GM12878 (cell line): ENCODE results near the gene GRK2. TPM values are rescaled to one million over a fixed set of nuclear protein-coding genes. Genes with fewer than 3 reads are reported as not detected.

ENCODE experiments used
- E2F8 ChIP-seq: fragments of 450-650 bp; IDR thresholded peaks from 2 replicates; pipeline ENCODE4 v1.6.1; 2018; ENCODE audit warnings: mild to moderate bottlenecking, low read depth, moderate library complexity; ENCODE audit not compliant: partially characterized antibody
- ELK1 ChIP-seq: IDR thresholded peaks from 2 replicates; pipeline ENCODE4 v1.6.1; 2012; ENCODE audit warnings: low read depth, low read length, improper control_type of control experiment
- GATAD2B ChIP-seq: fragments of 450-650 bp; conservative IDR thresholded peaks from 2 replicates; pipeline ENCODE4 v1.6.1; 2017; ENCODE audit warnings: low read depth, mild to moderate bottlenecking, moderate library complexity
- LARP7 ChIP-seq: fragments of 450-650 bp; IDR thresholded peaks from 2 replicates; pipeline ENCODE4 v1.6.1; 2017; ENCODE audit warnings: mild to moderate bottlenecking
- NFYA ChIP-seq: IDR thresholded peaks from 2 replicates; pipeline ENCODE4 v1.6.1; 2011; ENCODE audit warnings: low read depth, mild to moderate bottlenecking, low read length, improper control_type of control experiment, borderline replicate concordance
- polyA plus RNA-seq, 11 experiments: library from polyadenylated mRNA; depleted of rRNA in 4 of 11; unstranded in 6 of 11; stranded (reverse) in 5 of 11; fragments of >200 nt; fragmentation: Nextera tagmentation in 4 of 11; fragmentation: Illumina TruSeq in 1 of 11; extraction: Ambion mirVana in 4 of 11; extraction: Trizol in 1 of 11; gene quantifications; 1 replicate in 1 of 11; 2 replicates in 10 of 11; pipeline versions ENCODE4 v1.2.1 to v1.2.3, GENCODE V29; 2011 to 2016; ENCODE audit warnings: inconsistent platforms in 2 of 11, missing spikeins in 2 of 11, low read depth in 1 of 11
- total RNA-seq, 4 experiments: library from RNA; depleted of rRNA in 3 of 4; stranded (reverse); fragments of >200 nt in 3 of 4; fragmentation: Illumina TruSeq in 1 of 4; extraction: Trizol in 1 of 4; gene quantifications; 2 replicates each; pipeline versions ENCODE4 v1.2.1 to v1.2.3, GENCODE V29; 2013 to 2021
- TF ChIP-seq, protein P1 (sequence below): fragments of 450-650 bp; IDR thresholded peaks from 2 replicates; pipeline ENCODE4 v1.6.1; 2018; ENCODE audit warnings: borderline replicate concordance, mild to moderate bottlenecking; ENCODE audit not compliant: partially characterized antibody

The GRK2 gene
- total and polyA plus RNA-seq, 10 of the 15 experiments (the other 5 are each of a cell fraction or from before 2014, with no cell fraction given) = 1.0 to 160 (median 66.1) TPM

GRCh38 chr11:67262731-67263675, 3.3 kb upstream of the GRK2 start (continued):
- TF ChIP-seq, protein P1, sequence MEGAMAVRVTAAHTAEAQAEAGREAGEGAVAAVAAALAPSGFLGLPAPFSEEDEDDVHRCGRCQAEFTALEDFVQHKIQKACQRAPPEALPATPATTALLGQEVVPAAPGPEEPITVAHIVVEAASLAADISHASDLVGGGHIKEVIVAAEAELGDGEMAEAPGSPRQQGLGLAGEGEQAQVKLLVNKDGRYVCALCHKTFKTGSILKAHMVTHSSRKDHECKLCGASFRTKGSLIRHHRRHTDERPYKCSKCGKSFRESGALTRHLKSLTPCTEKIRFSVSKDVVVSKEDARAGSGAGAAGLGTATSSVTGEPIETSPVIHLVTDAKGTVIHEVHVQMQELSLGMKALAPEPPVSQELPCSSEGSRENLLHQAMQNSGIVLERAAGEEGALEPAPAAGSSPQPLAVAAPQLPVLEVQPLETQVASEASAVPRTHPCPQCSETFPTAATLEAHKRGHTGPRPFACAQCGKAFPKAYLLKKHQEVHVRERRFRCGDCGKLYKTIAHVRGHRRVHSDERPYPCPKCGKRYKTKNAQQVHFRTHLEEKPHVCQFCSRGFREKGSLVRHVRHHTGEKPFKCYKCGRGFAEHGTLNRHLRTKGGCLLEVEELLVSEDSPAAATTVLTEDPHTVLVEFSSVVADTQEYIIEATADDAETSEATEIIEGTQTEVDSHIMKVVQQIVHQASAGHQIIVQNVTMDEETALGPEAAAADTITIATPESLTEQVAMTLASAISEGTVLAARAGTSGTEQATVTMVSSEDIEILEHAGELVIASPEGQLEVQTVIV = peak; percentile 32
- TF ChIP-seq LARP7 (no peak), E2F8 (peak; percentile 62), GATAD2B (no peak), ELK1 (peak; percentile 97), NFYA (no peak)
